NCI-H1417 (cell line): ENCODE data around the gene SPR.

Experiments
- DNase-seq, 3 experiments: peaks; one replicate each; lab custom pipeline; 2025; lab: John Stamatoyannopoulos, UW

The SPR gene

DNA sequence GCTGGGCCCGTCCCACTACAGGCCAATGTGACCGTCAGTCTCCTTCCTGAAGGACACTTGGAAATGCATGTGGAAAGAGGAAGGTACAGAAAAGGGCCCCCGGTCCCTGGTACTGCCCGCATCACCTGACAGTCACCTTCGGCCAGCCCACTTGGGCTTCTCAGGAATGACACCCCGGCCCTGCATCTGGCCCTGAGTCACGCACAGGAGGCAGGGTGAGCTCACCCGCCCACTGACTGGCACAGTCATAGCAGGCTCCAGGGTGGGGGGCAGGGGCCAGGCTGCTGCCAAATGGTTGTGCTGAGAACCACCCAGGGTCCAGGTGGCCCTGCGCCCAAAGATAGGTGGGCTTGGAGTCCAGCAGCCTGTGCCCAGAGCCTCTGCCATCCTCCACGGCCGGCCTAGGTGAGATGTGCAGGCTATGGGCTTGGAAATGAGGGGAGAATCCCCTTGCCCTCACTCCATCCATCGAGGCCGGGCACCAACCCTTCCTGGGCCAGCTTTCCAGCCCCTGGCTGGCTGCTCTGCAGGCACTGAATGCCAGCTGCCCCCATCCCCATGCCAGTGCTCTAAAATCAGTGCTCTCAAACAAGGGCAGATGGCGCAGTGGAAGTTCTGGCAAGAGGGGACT lies 44.2 kb downstream of the SPR start:
- no peak for DNase-seq

DNA sequence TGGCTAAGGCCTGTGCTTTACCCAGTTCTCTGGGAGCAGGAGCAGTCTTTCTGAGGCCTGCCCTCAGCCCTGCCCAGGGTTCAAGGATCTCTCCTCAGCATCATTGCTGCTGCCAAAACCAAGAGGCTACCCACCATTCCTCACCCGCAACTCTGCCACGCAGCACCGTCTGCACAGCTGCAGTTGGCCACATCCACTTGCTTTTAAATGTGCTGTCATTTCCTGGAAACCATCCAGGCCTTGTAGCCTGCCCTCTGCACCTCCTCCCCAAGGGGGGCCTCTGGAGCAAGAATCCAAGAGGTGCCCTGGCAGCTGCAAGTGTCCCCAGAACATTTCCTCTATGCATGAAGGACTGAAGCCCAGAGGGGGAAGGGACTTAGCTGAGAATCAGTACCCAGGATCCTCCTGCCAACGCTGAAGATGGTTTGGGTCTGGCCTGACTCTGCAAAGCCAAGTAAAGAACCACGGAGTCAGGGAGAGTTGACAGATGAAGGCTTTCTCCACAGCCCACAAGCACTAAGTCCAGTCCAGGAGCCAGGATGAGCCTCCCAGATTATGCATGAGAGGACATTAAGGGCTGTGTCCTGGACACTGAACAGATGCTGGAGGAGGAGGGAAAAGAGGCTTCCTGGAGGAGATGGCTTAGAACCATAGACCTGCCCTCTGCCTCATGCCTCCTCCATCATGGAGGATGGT lies 45.0 kb downstream of the SPR start:
- no peak for DNase-seq

DNA sequence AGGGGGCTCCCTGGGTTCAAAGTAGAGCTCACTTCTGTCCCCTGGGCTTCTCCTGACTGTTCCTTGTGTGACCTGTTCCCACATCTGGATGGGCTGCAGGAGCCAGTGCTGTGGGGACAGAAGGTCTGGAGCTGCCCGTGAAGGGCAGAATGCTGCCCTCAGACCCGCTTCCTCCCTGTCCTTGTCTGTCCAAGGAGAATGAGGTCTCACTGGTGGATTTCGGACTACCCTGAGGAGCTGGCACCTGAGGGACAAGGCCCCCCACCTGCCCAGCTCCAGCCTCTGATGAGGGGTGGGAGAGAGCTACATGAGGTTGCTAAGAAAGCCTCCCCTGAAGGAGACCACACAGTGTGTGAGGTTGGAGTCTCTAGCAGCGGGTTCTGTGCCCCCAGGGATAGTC lies 45.6 kb downstream of the SPR start:
- no peak for DNase-seq

DNA sequence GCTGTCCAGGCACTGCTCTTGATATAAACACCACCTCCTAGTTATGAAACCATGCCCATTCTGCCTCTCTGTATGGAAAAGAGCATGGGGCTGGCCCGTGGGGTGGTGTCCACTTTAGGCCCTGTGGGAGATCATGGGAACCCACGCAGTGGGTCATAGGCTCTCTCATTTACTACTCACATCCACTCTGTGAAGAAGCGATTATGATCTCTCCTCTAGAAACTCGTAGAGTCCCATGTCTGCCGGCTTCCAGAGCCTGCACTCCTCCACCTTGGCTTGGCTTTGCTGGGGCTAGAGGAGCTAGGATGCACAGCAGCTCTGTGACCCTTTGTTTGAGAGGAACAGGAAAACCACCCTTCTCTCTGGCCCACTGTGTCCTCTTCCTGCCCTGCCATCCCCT lies 46.0 kb downstream of the SPR start:
- no peak for DNase-seq

DNA sequence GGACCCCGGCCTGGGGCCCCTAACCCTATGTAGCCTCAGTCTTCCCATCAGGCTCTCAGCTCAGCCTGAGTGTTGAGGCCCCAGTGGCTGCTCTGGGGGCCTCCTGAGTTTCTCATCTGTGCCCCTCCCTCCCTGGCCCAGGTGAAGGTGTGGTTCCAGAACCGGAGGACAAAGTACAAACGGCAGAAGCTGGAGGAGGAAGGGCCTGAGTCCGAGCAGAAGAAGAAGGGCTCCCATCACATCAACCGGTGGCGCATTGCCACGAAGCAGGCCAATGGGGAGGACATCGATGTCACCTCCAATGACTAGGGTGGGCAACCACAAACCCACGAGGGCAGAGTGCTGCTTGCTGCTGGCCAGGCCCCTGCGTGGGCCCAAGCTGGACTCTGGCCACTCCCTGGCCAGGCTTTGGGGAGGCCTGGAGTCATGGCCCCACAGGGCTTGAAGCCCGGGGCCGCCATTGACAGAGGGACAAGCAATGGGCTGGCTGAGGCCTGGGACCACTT lies 46.5 kb downstream of the SPR start:
- DNase-seq = no peak

DNA sequence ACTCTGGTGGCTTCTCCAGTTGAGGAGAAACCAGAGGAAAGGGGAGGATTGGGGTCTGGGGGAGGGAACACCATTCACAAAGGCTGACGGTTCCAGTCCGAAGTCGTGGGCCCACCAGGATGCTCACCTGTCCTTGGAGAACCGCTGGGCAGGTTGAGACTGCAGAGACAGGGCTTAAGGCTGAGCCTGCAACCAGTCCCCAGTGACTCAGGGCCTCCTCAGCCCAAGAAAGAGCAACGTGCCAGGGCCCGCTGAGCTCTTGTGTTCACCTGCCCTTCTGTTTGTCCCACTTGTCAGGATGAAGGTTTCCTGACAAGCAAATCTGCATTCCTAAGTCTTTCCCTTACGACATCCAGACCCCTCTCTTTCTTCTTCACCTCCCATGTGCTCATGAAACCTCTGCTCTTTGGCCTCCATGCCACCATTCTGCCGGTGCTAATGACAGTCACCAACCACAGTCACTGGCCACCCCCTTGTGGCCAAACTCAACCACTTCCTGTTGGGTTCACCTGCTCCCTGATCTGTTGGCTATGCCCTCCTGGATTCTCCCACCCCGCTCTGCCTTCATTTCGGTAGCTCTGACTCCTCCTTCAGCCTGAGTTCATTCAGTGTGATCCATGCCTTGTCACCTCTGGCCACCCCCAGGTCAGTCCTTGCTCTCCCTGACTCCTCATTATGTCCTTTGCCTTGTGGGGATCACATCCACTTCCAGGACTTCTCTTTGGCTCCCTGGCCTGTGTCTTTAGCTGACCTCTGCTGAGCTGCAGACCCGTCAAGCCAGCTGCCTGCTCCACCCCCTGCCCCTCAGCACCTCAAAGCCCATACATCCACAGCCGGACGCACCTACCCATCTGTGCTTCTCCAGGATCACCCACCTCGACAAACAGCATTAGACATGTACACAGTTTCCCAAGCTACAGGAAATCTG lies 47.7 kb downstream of the SPR start:
- DNase-seq = peak in 1 of 3 experiments; percentile 26

DNA sequence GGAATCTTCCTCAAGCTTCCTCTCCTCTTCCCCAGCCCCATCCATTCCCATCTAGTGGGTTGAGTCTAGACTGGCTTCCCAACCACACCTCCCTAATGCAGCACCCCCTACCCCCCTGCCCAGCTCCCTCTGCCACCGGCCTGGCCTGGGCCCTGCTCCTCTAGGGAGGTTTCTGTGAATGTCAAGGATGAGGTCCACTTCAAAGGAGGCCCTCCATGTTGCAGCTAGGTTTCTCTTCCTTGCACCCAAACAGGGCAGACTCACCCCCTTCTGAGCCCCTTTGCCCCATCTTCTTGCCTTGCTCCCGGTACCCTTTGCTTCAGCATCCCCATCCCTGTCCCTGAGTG lies 48.4 kb downstream of the SPR start:
- DNase-seq = no peak

DNA sequence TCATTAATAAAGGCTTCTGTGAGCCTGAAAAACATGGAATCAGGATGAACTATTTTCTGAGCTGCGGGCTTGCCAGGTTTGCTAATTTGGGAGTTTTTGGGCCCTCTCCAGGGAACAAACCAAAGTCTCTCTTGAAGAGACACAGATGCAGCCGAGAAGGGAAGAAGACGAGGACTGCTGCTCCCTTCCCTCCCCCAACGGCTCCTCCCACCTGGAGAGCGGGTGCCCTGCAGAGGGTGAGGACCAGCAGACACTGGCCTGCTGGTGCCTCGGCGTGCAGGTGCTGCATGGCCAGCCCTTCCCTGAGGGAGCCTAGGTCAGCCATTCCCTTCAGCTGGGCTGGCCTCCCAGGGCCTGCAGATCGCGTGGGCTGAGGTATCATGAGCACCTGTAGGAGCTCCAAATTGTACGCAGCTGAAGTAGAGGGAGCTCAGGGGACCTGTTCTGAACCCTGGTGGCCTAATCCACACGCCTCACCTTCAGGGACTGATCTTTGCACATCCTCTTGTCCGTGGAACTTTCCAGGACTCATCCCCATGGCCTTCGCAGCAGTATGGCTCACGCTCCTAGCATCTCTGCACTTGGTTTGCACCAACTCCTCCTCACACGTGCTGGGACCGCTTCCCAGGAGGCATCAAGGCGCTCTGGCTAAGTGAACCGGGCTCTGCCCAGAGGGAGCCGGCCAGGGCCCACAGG lies 49.6 kb downstream of the SPR start:
- DNase-seq = peak in 2 of 3 experiments; percentile 75 to 82

DNA sequence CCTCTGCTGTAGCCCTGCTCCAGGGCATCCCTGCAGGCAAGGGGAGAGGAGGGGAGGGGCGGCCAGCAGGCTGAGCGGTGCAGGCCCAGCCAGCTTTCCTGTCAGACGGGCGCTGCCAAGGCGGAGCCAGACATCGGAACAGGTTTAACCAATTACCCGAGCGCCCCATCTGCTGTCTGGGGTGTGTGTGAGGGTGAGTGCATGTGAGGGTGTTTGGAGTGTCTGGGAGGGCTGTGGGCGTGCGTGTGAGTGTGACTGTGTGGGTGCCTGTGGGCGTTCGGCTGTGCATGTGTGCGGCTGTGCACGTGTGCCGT lies 50.1 kb downstream of the SPR start:
- peak in 2 of 3 experiments; percentile 47 to 69 for DNase-seq

DNA sequence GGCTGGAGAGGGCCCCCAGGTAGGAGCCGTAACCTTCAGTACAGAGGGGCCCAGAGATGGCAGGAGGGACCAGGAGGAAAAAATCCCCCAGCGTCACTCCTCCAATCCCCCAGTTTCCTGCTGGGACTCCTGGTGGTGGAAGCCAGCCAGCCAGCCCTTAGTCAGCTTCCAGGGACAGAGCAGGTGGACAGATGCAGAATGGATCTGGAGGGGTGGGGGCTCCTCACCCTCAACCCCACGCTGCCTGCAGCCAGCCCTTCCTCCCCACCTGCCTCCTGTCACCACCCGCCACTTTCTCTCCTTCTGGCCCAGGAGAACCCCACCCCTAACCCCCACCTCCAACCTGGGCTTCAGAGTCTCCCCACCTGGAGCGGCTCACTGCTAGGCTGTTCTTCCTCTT lies 51.2 kb downstream of the SPR start:
- no peak for DNase-seq

DNA sequence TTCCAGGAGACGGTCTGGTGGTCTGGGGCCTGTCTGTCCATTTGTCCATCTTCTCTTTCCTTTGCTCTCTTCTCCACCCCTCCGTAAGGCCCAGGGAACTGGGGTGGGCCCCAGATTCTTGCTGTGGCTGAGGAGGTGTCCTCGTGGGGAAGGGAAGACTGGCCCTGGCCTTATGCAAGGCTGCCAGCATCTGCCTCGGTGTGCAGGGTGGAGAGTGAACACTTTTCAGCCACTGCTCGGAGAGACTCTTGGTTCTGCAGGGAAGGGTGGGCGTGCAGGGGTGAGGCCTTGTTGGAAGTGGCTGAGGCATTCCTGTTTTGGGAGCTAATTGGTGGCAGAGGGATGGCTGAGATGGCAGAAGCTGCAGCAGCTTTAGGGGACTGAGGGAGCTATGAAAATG lies 53.2 kb downstream of the SPR start:
- DNase-seq = no peak

DNA sequence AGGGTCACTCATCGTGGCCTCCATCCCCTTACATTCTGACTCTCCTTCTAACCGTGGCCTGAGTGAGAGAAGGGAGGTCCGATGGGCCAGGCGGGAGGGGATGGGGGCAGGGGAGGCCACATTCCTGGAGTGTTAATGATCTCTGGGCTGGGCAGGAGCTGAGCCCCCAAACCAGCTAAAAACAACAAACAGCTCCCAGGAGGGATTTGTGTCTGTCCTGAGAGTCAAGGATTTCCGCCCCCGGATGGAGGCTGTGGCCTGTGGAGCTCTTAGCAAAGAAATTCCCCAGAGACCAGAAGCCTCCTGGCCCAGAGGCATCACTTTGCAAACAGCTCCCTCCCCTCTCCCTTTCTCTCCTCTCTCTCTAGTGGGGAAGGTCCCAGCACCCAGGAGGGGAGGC lies 53.6 kb downstream of the SPR start:
- no peak for DNase-seq
